Stimulated activated CD8-positive, alpha-beta memory T cell treated with anti-CD3 and anti-CD28 coated beads, Interleukin-15, amount 100 ng/mL, for 1 hour (primary cell): ENCODE data around the gene ABHD17B.

Experiments
- DNase-seq: peaks from one replicate; pipeline ENCODE4 v3.0.0-alpha.2; 2020; ENCODE audit warnings: low read depth

ABHD17B gene

GRCh38 chr9:71876829-71877228, 34.2 kb downstream of the ABHD17B start:
- DNase-seq, result no peak

- no peak for DNase-seq
These were observed 34.9 kb downstream of the ABHD17B start for GRCh38 chr9:71876106-71876505.

GRCh38 chr9:71875345-71875744, 35.6 kb downstream of the ABHD17B start:
- DNase-seq, result no peak

- DNase-seq, result no peak
These were observed 47.4 kb downstream of the ABHD17B start for GRCh38 chr9:71863631-71864030.

- DNase-seq, result no peak
These were observed 49.4 kb downstream of the ABHD17B start for GRCh38 chr9:71861618-71862017.

- DNase-seq, result no peak
These were observed 51.1 kb downstream of the ABHD17B start for GRCh38 chr9:71859939-71860338.

GRCh38 chr9:71858812-71859211, 52.2 kb downstream of the ABHD17B start:
- DNase-seq, result no peak

GRCh38 chr9:71858102-71858798, 52.7 kb downstream of the ABHD17B start:
- no peak for DNase-seq

GRCh38 chr9:71857159-71857558, 53.8 kb downstream of the ABHD17B start:
- DNase-seq, result no peak

- no peak for DNase-seq
These were observed 56.2 kb downstream of the ABHD17B start for GRCh38 chr9:71854811-71855210.

- no peak for DNase-seq
These were observed 57.9 kb downstream of the ABHD17B start for GRCh38 chr9:71853084-71853483.

GRCh38 chr9:71850996-71851395, 60.0 kb downstream of the ABHD17B start:
- no peak for DNase-seq

GRCh38 chr9:71847892-71848291, 63.1 kb downstream of the ABHD17B start:
- no peak for DNase-seq

- no peak for DNase-seq
These were observed 66.2 kb downstream of the ABHD17B start for GRCh38 chr9:71844808-71845207.

- no peak for DNase-seq
These were observed 71.3 kb downstream of the ABHD17B start for GRCh38 chr9:71839668-71840067.

GRCh38 chr9:71835596-71835995, 75.4 kb downstream of the ABHD17B start:
- DNase-seq, result no peak

GRCh38 chr9:71830929-71831328, 80.1 kb downstream of the ABHD17B start:
- no peak for DNase-seq

- DNase-seq, result no peak
These were observed 80.8 kb downstream of the ABHD17B start for GRCh38 chr9:71830153-71830552.

- DNase-seq, result no peak
These were observed 84.7 kb downstream of the ABHD17B start for GRCh38 chr9:71826279-71826678.

GRCh38 chr9:71824257-71824656, 86.7 kb downstream of the ABHD17B start:
- no peak for DNase-seq

- DNase-seq, result no peak
These were observed 88.1 kb downstream of the ABHD17B start for GRCh38 chr9:71822935-71823334.

GRCh38 chr9:71822456-71822855, 88.5 kb downstream of the ABHD17B start:
- DNase-seq, result no peak

GRCh38 chr9:71821405-71821804, 89.6 kb downstream of the ABHD17B start:
- DNase-seq, result no peak

- no peak for DNase-seq
These were observed 90.5 kb downstream of the ABHD17B start for GRCh38 chr9:71820403-71820921.
